Trophoblast cell (in vitro differentiated cells and primary cell): ENCODE results near the gene SPPL3.

Source experiments
- DNase-seq, 2 donors: peaks; one replicate each; pipeline ENCODE4 v3.0.0-alpha.2; 2016
- H2AFZ ChIP-seq: 2 replicates; pipeline ENCODE4 v1.6.1; 2013; ENCODE audit warnings: low read length, moderate library complexity, mild to moderate bottlenecking; ENCODE audit not compliant: insufficient read depth, poor library complexity
- H2AK5ac ChIP-seq: 2 replicates; pipeline ENCODE4 v1.6.1; 2013; ENCODE audit warnings: mild to moderate bottlenecking, low read length
- H2BK120ac ChIP-seq: 2 replicates; pipeline ENCODE4 v1.6.1; 2013; ENCODE audit warnings: low read length, mild to moderate bottlenecking, moderate library complexity; ENCODE audit not compliant: insufficient read depth, poor library complexity
- H2BK12ac ChIP-seq: 2 replicates; pipeline ENCODE4 v1.6.1; 2013; ENCODE audit warnings: mild to moderate bottlenecking, low read length, moderate library complexity
- H2BK5ac ChIP-seq: 2 replicates; pipeline ENCODE4 v1.6.1; 2013; ENCODE audit warnings: low read length, low read depth, moderate library complexity, mild to moderate bottlenecking; ENCODE audit not compliant: poor library complexity
- H3K14ac ChIP-seq: 2 replicates; pipeline ENCODE4 v1.6.1; 2013; ENCODE audit warnings: mild to moderate bottlenecking, low read length
- H3K18ac ChIP-seq: 2 replicates; pipeline ENCODE4 v1.6.1; 2013; ENCODE audit warnings: mild to moderate bottlenecking, low read length
- H3K23ac ChIP-seq: 2 replicates; pipeline ENCODE4 v1.6.1; 2013; ENCODE audit warnings: low read length
- H3K27ac ChIP-seq: 2 replicates; pipeline ENCODE4 v1.5.1; 2013; ENCODE audit warnings: low read depth, mild to moderate bottlenecking, inconsistent platforms, low read length, moderate library complexity
- H3K27me3 ChIP-seq: 2 replicates; pipeline ENCODE4 v1.6.1; 2013; ENCODE audit warnings: inconsistent platforms, mild to moderate bottlenecking, low read length, moderate library complexity; ENCODE audit not compliant: insufficient read depth
- H3K36me3 ChIP-seq, 2 experiments: 1 replicate in 1 of 2; 2 replicates in 1 of 2; pipeline ENCODE4 v1.6.1; 2013; ENCODE audit warnings: low read length in 2 of 2, mild to moderate bottlenecking in 2 of 2, moderate library complexity in 1 of 2; ENCODE audit not compliant: insufficient read depth in 2 of 2, control insufficient read depth in 1 of 2
- H3K4ac ChIP-seq: 2 replicates; pipeline ENCODE4 v1.6.1; 2013; ENCODE audit warnings: low read depth, mild to moderate bottlenecking, low read length, moderate library complexity
- H3K4me1 ChIP-seq, 2 experiments: 1 replicate in 1 of 2; 2 replicates in 1 of 2; pipeline ENCODE4 v1.6.1; 2013; ENCODE audit warnings: low read length in 2 of 2, mild to moderate bottlenecking in 2 of 2, moderate library complexity in 1 of 2; ENCODE audit not compliant: insufficient read depth in 2 of 2, control insufficient read depth in 1 of 2
- H3K4me2 ChIP-seq: 2 replicates; pipeline ENCODE4 v1.6.1; 2013; ENCODE audit warnings: inconsistent platforms, mild to moderate bottlenecking, low read length, moderate library complexity
- H3K4me3 ChIP-seq: 2 replicates; pipeline ENCODE4 v1.5.1; 2013; ENCODE audit warnings: mild to moderate bottlenecking, low read depth, low read length, inconsistent platforms
- H3K79me1 ChIP-seq: one replicate; pipeline ENCODE4 v1.6.1; 2013; ENCODE audit warnings: low read length
- H3K79me2 ChIP-seq: 2 replicates; pipeline ENCODE4 v1.6.1; 2013; ENCODE audit warnings: low read length, mild to moderate bottlenecking; ENCODE audit not compliant: control insufficient read depth, insufficient read depth, poor library complexity
- H3K9ac ChIP-seq: 2 replicates; pipeline ENCODE4 v1.6.1; 2013; ENCODE audit warnings: mild to moderate bottlenecking, low read length
- H3K9me3 ChIP-seq: 2 replicates; pipeline ENCODE4 v1.6.1; 2013; ENCODE audit warnings: low read depth, mild to moderate bottlenecking, control low read depth, inconsistent platforms, low read length; ENCODE audit not compliant: insufficient read depth
- H4K12ac ChIP-seq: 2 replicates; pipeline ENCODE4 v1.6.1; 2013; ENCODE audit warnings: low read depth, mild to moderate bottlenecking, low read length, moderate library complexity
- H4K8ac ChIP-seq: 2 replicates; pipeline ENCODE4 v1.6.1; 2013; ENCODE audit warnings: low read depth, mild to moderate bottlenecking, low read length, moderate library complexity
- H4K91ac ChIP-seq: one replicate; pipeline ENCODE4 v1.6.1; 2013; ENCODE audit warnings: low read depth, mild to moderate bottlenecking, low read length, moderate library complexity
- WGBS: extraction: QIAGEN DNeasy Blood & Tissue Kit; methylation state at CpG from one replicate; pipeline ENCODE4 v1.1.7; 2013; ENCODE audit warnings: missing lambda C conversion rate; ENCODE audit not compliant: insufficient read length, insufficient coverage; ENCODE audit errors: extremely low coverage; 5-methylcytosine and 5-hydroxymethylcytosine counted together

SPPL3 gene

DNA sequence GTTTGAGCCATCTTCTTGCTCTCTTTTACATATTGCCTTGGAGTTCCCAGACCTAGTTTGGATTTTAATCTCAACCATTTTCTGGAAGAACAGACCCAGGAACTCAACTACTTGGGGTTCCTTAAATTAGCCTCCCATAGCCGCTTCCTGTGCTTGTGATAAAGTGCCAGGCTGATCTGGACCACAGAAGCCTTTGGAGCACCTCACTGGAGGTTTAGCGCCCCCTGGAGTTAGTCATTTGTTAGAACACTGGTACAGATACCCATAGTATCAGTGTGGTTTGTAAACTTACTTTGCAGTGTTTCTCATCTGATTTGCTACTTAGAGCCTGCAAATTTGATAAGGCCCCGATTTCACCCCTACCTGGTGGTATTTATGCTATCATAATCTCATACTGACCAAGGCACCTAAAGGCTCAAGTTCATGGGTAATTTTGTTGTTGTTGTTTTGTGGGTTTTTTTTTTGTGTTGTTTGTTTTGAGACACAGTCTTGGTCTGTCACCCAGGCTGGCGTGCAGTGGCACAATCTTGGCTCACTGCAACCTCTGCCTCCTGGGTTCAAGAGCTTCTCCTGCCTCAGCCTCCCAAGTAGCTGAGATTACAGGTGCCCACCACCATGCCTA is 190.2 kb downstream of the SPPL3 start:
- Histone ChIP-seq H3K27ac (no peak overlapping the region), H4K8ac (no peak overlapping the region), H3K79me1 (peaks cover 10% of the 10 kb centered on the region), H2BK12ac (no peak overlapping the region), H3K4me2 (no peak overlapping the region), H3K36me3 (peaks cover 29 to 37% of the 10 kb centered on the region in 2 experiments), H3K14ac (no peak overlapping the region), H3K9me3 (no peaks in the 10 kb centered on the region), H2AFZ (no peak overlapping the region), H3K4me1 (peaks cover 8 to 9% of the 10 kb centered on the region in 2 experiments), H3K79me2 (peaks cover 8% of the 10 kb centered on the region), H3K18ac (no peak overlapping the region), H4K12ac (no peak overlapping the region), H4K91ac (no peak overlapping the region), H3K23ac (no peak overlapping the region), H3K27me3 (no peaks in the 10 kb centered on the region), H2AK5ac (no peak overlapping the region), H3K9ac (no peak overlapping the region), H2BK120ac (no peak overlapping the region), H2BK5ac (no peak overlapping the region), H3K4ac (no peak overlapping the region), H3K4me3 (no peak overlapping the region)
- WGBS, result no CpG with 5 or more reads among the region's 4 CpGs
- peak; percentile 61 to 92 for DNase-seq

DNA sequence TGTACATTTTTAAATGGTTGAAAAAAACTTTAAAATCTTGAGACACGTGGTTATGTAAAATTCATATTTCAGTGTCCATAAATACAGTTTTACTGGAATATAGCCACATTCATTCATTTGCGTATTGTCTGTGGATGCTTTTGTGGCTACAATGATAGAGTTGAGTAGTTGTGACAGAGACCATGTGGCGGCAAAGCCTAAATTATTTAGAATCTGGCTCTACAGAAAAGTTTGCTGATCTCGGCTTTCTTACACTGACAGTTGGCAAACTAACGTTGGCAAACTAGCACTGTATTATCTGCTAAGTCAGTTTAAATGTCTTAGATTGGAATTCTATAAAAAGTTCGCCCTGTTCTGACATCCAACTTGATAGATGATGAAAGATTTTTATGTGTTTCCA is 191.5 kb downstream of the SPPL3 start:
- Histone ChIP-seq H3K14ac (no peak overlapping the region), H4K12ac (no peak overlapping the region), H3K79me2 (peaks cover 8% of the 10 kb centered on the region), H3K23ac (no peak overlapping the region), H2BK120ac (no peak overlapping the region), H3K4me1 (peaks cover 8 to 9% of the 10 kb centered on the region in 2 experiments), H3K4me3 (no peak overlapping the region), H2BK5ac (no peak overlapping the region), H3K9ac (no peak overlapping the region), H2BK12ac (no peak overlapping the region), H3K79me1 (peaks cover 10% of the 10 kb centered on the region), H4K91ac (no peak overlapping the region), H3K18ac (no peak overlapping the region), H3K36me3 (peaks cover 25 to 28% of the 10 kb centered on the region in 2 experiments), H2AFZ (no peak overlapping the region), H4K8ac (no peak overlapping the region), H3K4me2 (no peak overlapping the region), H3K27me3 (no peaks in the 10 kb centered on the region), H3K27ac (no peak overlapping the region), H3K9me3 (no peaks in the 10 kb centered on the region), H2AK5ac (no peak overlapping the region), H3K4ac (no peak overlapping the region)
- DNase-seq, result no peak
- WGBS, result no CpG with 5 or more reads among the region's 6 CpGs
